Right ventricle myocardium superior (tissue), 1 donor: ENCODE measurements around the gene DGLUCY. TPM values are rescaled to one million over a fixed set of nuclear protein-coding genes. Genes with fewer than 3 reads are reported as not detected.
"Not testable (repeated sequence)": the region's sequence is repeated elsewhere in the genome, so short reads cannot be mapped to it uniquely, and the experiment has no call there.

Experiments used
- ATAC-seq: fragments of 200-7000 bp; cut with Tn5 transposase; one replicate; pipeline ENCODE4 v1.9.1; 2020; ENCODE audit warnings: mild to moderate bottlenecking; ENCODE audit not compliant: poor library complexity
- DNase-seq: peaks from one replicate; pipeline ENCODE4 v3.0.0-alpha.2; 2020
- intact Hi-C: fragments of 100-400 bp; cut with DNase I; formaldehyde crosslinking; loops from one replicate; pipeline ENCODE4 v1.11.2; 2022
- total RNA-seq: library from RNA; stranded (reverse); fragmentation: NEBNext Ultra II Directional; extraction: Animal tissue kit (Norgen Biotek cat#: 25700); gene quantifications from one replicate; pipeline ENCODE4 v1.2.1, GENCODE V29; 2021
- donor health status: DM: no; HTN: yes; CAD: no; lungs with severe emphysema.

DGLUCY gene
- total RNA-seq, 1 donor from 2014 or later = 240 TPM

GRCh38 chr14:91261986-91262549, 148.2 kb downstream of the DGLUCY start:
- ATAC-seq (no peak), DNase-seq (no peak)
- intact Hi-C loops = no loop called here

GRCh38 chr14:91263329-91263728, 149.5 kb downstream of the DGLUCY start:
- ATAC-seq (no peak), DNase-seq (no peak)
- intact Hi-C loops = no loop called here

GRCh38 chr14:91264151-91265150, 150.6 kb downstream of the DGLUCY start:
- intact Hi-C loops = no loop called here
- peak; percentile 77 for ATAC-seq
- peak; percentile 57 for DNase-seq

GRCh38 chr14:91265404-91265803, 151.5 kb downstream of the DGLUCY start:
- intact Hi-C loops = no loop called here
- ATAC-seq (no peak), DNase-seq (no peak)

- intact Hi-C loops, ATAC-seq, DNase-seq: not testable (repeated sequence)
These were observed 152.4 kb downstream of the DGLUCY start for GRCh38 chr14:91266276-91266675.

- no peak for ATAC-seq
- intact Hi-C loops = no loop called here
- no peak for DNase-seq
These were observed 154.1 kb downstream of the DGLUCY start for GRCh38 chr14:91267965-91268437.

- ATAC-seq (peak; percentile 47), DNase-seq (peak; percentile 57)
- intact Hi-C loops = no loop called here
These were observed 155.5 kb downstream of the DGLUCY start for GRCh38 chr14:91269076-91269991.

- DNase-seq = no peak
- ATAC-seq = no peak
- intact Hi-C loops = no loop called here
These were observed 156.3 kb downstream of the DGLUCY start for GRCh38 chr14:91270188-91270587.

GRCh38 chr14:91270619-91271018, 156.7 kb downstream of the DGLUCY start:
- no peak for ATAC-seq
- intact Hi-C loops = no loop called here

GRCh38 chr14:91271639-91272038, 157.8 kb downstream of the DGLUCY start:
- DNase-seq = no peak
- ATAC-seq = no peak
- intact Hi-C loops = no loop called here

More at GRCh38 chr14:91270619-91271018, 156.7 kb downstream of the DGLUCY start:
- DNase-seq = no peak

- DNase-seq (no peak), ATAC-seq (no peak)
- intact Hi-C loops = no loop called here
These were observed 158.7 kb downstream of the DGLUCY start for GRCh38 chr14:91272341-91273272.

- ATAC-seq = no peak
- intact Hi-C loops = no loop called here
- no peak for DNase-seq
These were observed 159.5 kb downstream of the DGLUCY start for GRCh38 chr14:91273273-91273884.

- ATAC-seq (no peak), DNase-seq (no peak)
- intact Hi-C loops = no loop called here
These were observed 160.0 kb downstream of the DGLUCY start for GRCh38 chr14:91273885-91274273.

GRCh38 chr14:91274796-91275195, 160.9 kb downstream of the DGLUCY start:
- intact Hi-C loops = no loop called here
- DNase-seq (no peak), ATAC-seq (no peak)
